Measurements from ENCODE around the gene CIDEC. TPM values are rescaled to one million over a fixed set of nuclear protein-coding genes. Genes with fewer than 3 reads are reported as not detected.

Gene CIDEC
- total and polyA plus RNA-seq, 2 of the 13 experiments (the other 11 are each of a cell fraction or from before 2014, with no cell fraction given) = 2.5 to 10.4 TPM

GRCh38 chr3:9862391-9863057, 17.5 kb downstream of the CIDEC start (continued):
- TF ChIP-seq FOXO4 (CRISPR knock-in tag; conservative IDR thresholded peaks at IDR 0.05) (no peak), YY1 (IDR thresholded peaks at IDR 0.05; ENCODE audit: insufficient read depth, insufficient replicate concordance, low read depth, low read length) (peak; percentile 80), PAF1 (CRISPR knock-in tag; IDR thresholded peaks at IDR 0.05) (no peak), PAWR (CRISPR knock-in tag; IDR thresholded peaks at IDR 0.05; ENCODE audit: borderline replicate concordance) (no peak), ZUFSP (CRISPR knock-in tag; IDR thresholded peaks at IDR 0.05; ENCODE audit: borderline replicate concordance) (no peak), TMF1 (CRISPR knock-in tag; IDR thresholded peaks at IDR 0.05; ENCODE audit: low read depth) (no peak), ZNF407 (CRISPR knock-in tag; IDR thresholded peaks at IDR 0.05; ENCODE audit: not compliant biosample characterization) (no peak), ZNF326 (CRISPR knock-in tag; IDR thresholded peaks at IDR 0.05; ENCODE audit: borderline replicate concordance) (no peak), ZBTB21 (CRISPR knock-in tag; IDR thresholded peaks at IDR 0.05) (no peak), MXI1 (IDR thresholded peaks at IDR 0.05; ENCODE audit: borderline replicate concordance, low read depth, low read length) (peak; percentile 25; the same call in 1 of the 3 replicates), CBX2 (IDR thresholded peaks at IDR 0.05; ENCODE audit: low read depth, low read length) (no peak), CBX2 (CRISPR knock-in tag; IDR thresholded peaks at IDR 0.05; ENCODE audit: low read depth) (no peak), ZNF776 (CRISPR knock-in tag; IDR thresholded peaks at IDR 0.05) (no peak), ZNF251 (CRISPR knock-in tag; IDR thresholded peaks at IDR 0.05) (no peak), ZNF24 (IDR thresholded peaks at IDR 0.05) (no peak), ZNF354B (CRISPR knock-in tag; IDR thresholded peaks at IDR 0.05) (no peak), ZNF550 (CRISPR knock-in tag; IDR thresholded peaks at IDR 0.05; ENCODE audit: borderline replicate concordance) (no peak), TRIM22 (IDR thresholded peaks at IDR 0.05) (no peak)

All from HepG2 (cell line).